ENCODE data around the gene DNAJC18. TPM values are rescaled to one million over a fixed set of nuclear protein-coding genes. Genes with fewer than 3 reads are reported as not detected.
"Not testable (repeated sequence)": the region's sequence is repeated elsewhere in the genome, so short reads cannot be mapped to it uniquely, and the experiment has no call there.

The DNAJC18 gene
- 4.6 TPM for total RNA-seq

DNA sequence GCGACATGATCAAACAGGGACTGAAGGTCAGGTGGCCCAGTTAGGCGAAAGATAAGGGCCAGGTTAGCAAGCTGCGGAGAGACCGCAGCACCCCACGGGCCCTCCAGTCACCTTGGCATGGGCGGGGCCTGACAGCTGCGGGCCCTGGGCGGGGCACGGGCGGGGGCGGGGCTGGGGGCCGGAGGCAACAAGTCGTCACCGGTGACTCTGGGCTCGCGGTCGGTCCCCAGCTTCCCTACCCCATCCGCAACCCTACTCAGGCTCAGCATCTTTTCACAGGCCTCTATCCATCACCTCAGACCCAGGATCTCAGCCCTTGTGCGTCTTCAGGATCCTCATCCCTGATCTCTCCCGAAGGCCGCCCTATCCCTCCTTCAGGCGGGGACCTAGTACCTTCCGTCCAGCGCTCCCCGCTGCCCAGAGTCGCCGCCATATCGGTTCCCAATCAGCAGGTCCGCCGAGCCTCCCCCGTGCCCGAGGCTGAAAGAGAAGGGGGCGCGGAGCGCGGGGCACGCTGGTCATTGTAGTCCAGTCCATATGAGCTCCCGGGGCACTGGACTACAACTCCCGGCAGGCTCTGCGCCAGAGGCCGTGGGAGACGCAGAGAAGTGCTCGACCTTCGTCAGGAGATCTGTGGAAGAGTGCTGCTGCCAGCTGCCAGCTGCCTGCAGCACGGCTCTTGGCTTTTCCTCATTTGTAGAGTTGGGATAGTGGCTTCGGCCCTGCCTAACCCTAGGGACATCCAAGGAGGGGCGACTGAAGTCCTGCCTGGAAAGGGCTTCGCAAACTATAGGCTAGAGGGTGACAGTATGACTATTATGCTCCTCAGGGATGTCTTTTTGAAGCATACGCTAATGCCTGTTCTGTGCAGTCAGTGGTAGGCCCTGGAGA, at the start of gene DNAJC18:
TSS of gene DNAJC18 (minus strand) at position 513 of the 891 bp plus-strand sequence. CDS start at position 433, 80 bp downstream.
- peak; percentile 65 to 91 (median 88) for DNase-seq (ENCODE audit: low read depth in 2 of 3, low spot score in 2 of 3)

DNA sequence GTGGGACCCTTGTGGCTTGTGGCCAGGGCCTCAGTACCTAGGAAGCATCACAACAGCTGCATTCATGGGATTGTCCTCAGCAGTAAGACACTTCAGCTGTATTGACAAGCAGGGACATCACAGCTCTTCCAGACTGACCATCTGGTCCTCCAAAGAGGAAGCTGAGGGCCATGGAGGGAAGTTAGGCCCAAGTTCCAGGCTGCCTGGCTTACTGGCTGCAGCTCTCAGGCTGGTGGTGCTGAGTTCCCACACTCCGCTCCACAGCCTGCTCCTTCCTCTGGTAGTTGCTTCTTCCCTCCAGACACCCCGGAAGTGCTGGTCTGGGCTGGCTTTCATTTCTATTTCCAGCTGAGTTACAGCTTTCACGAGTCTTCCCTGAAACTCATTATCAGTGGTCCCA, 48.9 kb upstream of the DNAJC18 start:
- no peak for DNase-seq (ENCODE audit: low read depth in 2 of 3, low spot score in 2 of 3)

DNA sequence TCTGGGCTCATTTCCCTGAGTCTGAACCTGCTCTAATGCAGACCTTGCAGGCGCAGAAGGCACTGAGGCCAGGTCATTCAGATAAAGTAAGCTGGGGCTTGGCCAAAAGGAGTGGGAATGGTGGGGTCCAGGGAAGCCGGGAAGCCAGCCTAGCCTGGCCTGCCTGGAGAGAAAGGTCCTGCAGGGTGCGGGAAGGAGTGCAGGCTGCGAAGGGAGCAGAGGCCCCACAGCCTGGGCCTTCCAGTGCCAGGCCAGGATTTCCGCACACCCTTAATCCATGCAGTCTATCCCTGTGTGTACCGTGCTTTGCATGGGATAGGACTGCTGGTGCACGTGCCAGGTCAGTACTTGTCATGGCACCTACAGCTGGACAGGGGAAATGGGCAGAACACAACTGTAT, 46.9 kb upstream of the DNAJC18 start:
- DNase-seq (ENCODE audit: low read depth in 2 of 3, low spot score in 2 of 3): no peak

DNA sequence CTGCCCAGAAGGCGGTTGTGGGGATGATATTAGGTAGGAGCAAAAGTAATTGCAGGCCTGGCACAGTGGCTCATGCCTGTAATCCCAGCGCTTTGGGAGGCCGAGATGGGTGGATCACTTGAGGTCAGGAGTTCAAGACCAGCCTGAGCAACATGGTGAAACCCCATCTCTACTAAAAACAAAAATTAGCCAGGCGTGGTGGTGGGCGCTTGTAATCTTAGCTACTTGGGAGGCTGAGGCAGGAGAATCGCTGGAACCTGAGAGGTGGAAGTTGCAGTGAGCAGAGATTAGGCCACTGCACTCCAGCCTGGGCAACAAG, 43.5 kb upstream of the DNAJC18 start:
- DNase-seq (ENCODE audit: low read depth in 2 of 3, low spot score in 2 of 3): not testable (repeated sequence)

DNA sequence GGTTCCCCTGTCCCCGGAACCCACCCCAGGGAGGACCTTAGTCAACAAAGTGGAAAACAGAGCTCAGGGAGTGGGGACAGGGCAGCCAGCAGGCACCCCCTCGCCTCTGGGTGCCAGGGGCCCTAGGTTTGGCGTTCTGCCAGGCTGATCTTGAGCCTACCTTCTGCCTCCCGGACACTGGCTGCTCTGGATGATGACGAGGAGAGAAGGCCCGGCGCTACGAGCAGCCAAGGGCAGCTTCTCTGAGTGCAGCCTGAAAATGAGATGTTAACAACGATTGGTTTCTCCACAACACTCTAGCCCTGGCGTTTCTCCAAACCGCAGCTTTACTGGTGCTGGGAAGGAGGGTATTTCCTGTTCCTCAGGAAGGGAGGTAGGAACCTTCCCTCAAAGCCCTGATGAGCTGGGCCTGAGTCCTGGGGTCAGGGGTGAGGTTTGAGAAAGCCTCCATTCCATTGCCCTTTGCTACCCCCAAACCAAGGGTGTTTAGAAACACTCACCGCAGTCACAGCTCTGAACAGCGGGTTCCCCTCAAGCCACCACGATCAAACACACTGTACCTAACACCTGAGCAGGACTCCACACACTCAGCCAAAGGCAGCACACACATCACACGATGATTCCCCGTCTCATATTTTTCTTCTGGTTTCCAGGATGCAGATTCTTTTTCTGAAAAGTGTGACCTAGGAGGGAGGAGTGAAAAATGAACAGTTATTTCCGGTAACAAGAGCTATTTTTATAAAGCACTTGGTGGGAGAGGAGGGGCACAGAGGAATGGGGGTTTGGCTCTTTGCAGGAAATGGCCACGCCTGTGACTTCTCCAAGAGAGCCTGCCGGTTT, 42.9 kb upstream of the DNAJC18 start, which contains the start of gene STING1:
TSS of gene STING1 (minus strand) at position 709 of the 840 bp plus-strand sequence. CDS start 1,054 bp downstream, outside the sequence.
- peak in 2 of 3 donors; percentile 84 to 90 for DNase-seq (ENCODE audit: low read depth in 2 of 3, low spot score in 2 of 3)

DNA sequence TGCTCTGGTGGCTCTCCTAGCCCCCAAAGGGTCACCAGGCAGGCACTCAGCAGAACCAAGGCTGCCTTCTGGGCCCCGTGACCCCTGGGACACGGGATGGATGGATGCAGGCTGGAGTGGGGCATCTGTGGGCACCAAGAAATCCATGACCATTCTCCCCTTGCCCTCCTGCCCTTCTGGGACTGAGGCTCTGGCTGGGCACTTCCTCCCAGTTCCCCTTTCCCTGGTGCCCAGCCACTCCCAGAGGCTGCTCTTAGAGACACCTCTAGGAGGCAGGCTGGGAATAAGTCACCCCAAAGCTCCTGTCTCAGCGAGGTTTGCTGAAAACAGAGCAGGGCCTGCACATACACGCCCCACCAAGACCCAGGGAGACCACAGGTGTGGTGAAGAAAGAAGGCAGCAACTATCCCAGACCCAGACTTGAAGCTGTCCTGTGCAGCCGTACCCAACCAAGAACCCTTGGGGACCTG, 42.3 kb upstream of the DNAJC18 start:
- peak in 1 of 3 donors; percentile 26 for DNase-seq (ENCODE audit: low read depth in 2 of 3, low spot score in 2 of 3)

DNA sequence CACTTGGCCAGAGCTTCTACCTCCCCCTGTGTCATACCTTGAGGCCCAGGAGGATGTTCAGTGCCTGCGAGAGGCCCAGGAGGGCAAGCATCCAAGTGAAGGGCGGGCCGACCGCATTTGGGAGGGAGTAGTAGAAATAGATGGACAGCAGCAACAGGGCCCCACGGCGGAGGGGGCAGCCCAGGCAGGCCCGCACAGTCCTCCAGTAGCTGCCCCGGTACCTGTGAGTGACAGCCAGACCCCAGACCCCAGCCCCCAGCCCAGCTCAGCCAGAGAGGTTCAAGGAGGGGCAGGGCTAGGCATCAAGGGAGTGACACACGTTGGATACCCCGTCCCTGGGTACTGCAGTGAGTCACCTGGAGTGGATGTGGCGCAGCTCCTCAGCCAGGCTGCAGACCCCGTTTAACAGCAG, 41.8 kb upstream of the DNAJC18 start:
- peak in 1 of 3 donors; percentile 37 for DNase-seq (ENCODE audit: low read depth in 2 of 3, low spot score in 2 of 3)

DNA sequence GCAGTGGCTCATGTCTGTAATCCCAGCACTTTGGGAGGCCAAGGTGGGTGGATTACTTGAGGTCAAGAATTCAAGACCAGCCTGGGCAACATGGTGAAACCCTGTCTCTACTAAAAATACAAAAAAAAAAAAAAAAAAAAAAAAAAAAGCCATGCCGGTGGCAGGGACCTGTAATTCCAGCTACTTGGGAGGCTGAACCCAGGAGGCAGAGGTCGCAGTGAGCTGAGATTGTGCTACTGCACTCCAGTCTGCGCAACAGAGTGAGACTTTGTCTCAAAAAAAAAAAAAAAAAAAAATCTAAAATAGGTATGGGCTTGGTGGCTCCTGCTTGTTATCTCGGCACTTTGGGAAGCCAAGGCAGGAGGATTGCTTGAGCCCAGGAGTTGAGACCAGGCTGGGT, 40.4 kb upstream of the DNAJC18 start:
- DNase-seq (ENCODE audit: low read depth in 2 of 3, low spot score in 2 of 3): not testable (repeated sequence)

DNA sequence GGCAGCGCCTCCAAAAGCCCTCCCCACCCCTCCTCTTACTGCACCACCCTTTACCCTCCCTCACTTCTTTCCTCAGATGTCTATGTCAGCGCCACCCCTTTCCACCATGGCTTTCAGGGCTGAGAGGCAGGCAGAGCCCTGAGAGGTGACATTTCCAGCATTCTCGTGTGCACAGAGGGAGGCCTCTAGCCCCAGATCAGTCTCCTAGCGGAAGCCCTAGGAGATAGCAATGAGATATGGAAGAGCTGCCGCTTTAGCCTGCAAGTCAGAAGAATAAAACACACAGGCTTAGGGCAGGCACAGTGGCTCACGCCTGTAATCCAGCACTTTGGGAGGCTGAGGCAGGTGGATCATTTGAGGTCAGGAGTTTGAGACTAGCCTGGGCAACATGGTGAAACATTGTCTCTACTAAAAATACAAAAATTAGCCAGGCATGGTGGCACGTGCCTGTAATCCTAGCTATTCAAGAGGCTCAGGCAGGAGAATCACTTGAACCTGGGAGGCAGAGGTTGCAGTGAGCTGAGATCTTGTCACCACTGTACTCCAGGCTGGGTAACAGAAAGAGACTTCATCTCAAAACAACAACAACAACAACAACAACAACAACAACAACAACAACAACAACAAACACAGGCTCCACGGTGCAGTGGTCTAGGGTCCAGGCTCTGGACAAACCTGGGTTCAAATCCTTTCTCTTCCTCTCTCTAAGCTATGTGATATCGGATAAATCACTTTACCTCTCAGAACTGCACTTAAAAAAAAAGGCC, 39.5 kb upstream of the DNAJC18 start:
- DNase-seq (ENCODE audit: low read depth in 2 of 3, low spot score in 2 of 3): not testable (repeated sequence)

DNA sequence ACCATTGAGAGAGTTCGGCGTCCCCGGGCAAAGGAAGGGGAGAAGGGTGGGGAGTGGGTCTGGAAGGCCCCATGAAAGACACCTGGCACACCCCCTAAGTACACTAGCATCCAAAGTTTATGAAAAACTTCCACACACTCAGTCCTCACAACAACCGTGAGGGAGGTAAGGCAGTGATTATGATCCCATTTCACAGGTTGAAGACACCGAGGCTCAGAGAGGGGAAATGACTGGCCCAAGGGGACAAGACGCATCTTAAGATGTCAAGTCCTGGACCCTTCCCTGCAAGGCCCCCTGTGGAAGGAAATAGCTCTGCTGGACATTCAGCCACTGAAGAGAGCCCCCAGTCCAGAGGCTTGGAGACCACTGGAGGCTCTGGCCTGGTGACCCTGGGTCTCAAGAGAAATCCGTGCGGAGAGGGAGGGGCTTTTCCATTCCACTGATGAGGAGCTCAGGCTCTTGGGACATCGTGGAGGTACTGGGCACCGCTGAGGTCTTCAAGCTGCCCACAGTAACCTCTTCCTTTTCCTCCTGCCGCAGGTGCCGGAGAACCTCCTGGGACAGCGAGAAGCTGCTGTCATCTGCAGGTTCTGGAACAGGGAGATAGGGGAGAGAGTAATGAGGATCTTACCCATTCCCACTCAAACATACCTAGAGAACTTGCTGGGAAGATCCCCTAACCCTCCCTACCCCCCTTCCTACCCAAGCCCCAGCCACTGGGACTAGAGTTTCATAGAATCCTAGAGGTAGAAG, 36.7 kb upstream of the DNAJC18 start:
- peak in 2 of 3 donors; percentile 24 to 33 for DNase-seq (ENCODE audit: low read depth in 2 of 3, low spot score in 2 of 3)

DNA sequence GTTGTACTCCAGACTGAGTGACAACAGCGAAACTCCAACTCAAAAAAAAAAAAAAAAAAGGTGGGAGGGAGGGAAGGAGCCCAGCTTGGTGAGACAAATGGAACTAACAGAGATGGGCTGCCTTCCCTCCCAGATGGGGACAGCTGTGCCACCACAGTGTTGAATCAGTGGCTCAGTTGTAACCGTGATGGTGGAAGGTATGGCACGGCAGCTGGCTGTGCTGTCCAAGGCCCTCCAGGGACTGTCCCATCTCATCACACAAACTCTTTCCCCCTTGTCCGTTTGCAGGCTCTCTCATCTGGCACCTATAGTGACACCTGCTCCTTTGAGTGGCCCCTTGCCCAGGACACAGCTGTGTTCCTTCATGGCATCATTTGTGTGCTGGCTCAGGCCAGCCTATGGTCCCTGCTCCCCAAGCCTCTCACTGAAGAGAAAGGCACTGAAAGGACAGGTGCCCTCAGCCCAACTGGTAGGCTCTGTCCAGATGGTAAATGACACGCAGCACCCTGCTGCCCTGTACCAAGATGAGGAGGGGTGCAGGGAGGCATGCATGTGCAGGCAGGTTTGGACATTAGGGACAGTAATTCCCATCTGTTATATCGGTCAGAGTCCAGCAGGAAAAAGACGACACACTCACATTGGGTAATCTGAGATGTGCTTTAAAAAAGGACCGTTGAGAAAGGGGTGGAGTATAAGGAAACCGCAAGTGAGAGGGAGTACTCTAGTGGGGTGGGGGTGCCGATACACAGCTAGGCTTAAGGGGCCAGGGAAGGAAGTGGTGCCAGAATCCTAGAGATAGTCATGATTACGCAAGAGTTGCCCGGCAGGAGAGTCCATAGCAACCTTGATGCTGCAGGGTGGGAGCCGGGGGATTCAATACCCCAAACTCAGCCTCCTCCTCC, 35.8 kb upstream of the DNAJC18 start:
- peak in 2 of 3 donors; percentile 83 to 93 for DNase-seq (ENCODE audit: low read depth in 2 of 3, low spot score in 2 of 3)

DNA sequence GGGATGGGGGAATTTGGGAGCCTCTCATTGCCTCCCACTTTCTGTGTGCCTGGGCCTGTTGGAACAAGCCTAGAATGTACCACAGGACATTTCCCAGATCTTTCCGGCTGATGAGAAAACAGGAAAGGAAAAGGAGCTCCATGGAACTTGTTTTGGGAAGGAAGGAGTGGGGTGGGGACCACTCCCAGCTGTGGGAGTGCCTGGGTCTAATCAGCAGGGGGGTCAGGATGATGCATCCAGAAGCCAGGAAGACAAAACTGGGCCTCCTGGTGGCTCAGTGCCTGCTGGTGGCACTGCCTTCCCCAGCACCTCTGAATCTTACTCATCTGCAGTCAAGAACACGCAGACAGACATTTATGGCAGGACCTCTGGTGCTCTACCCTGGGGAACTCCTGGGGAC, 34.2 kb upstream of the DNAJC18 start:
- no peak for DNase-seq (ENCODE audit: low read depth in 2 of 3, low spot score in 2 of 3)

DNA sequence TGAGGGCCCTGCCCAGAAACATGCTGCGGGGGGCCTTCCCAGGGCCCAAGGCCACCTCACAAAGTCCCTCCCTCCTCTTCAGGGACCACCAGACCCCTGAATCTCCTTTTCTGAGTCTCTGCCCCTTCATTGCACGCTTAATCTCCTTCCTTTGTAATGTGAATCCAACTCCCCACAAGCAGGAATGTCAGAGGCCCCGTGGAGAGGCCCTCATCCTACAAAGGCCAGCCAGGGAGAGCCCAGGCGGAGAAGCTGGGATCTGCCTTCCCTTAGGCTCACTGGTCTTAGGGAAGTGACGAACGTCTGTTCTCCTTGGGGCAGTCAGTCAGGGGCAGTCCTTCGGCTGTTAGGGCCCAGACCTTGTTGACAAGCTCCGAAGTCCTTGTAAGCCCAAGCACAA, 33.8 kb upstream of the DNAJC18 start:
- DNase-seq (ENCODE audit: low read depth in 2 of 3, low spot score in 2 of 3): no peak

DNA sequence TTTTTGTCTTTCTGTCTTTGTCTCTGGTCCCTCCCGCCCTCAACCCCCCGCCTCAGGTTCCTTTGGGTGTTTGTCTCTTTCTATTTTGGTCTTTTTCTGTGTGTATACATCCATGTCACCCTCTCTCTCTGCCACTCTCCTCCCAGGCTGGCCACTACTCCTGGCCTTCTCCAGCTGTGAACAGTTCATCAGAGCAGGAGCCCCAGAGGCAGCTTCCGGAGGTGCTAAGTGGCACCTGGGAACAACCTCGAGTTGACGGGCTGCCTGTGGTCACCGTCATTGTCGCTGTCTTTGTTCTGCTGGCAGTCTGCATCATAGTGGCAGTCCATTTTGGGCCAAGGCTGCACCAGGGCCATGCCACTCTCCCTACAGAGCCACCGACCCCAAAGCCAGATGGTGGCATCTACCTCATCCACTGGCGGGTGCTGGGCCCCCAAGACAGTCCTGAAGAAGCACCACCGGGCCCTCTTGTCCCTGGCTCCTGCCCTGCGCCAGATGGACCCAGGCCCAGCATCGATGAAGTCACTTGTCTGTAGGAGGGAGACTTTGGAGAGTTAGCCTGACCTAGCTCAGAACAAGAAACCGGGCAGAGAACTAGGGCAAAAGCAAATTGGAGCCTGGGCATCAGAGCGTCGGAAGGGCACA, 33.2 kb upstream of the DNAJC18 start:
- DNase-seq (ENCODE audit: low read depth in 2 of 3, low spot score in 2 of 3): no peak

DNA sequence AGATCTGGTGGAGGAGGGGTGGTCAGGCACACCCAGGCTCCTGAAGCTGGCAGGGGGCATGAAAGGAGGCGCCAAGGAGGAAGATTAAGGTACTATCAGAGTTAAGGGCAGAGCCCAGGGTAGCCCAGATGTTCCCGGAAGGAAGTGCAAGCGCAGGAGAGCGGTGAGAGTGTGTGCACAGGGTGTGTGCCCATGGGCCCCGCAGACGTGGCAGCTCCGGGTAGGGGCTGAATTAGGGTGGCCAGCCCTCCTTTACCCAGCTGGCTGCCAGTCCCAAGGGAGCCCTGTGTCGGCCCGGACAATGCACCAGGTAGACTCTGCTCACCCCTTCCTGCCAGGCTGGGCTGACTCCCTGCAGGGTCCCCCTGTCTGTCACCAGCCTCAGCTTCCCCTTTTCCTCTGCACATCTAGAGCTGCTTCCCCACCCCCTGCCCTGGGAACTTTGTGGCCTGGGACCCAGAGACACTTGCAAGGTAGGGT, 31.5 kb upstream of the DNAJC18 start, which contains the start of gene SMIM33:
TSS of gene SMIM33 (plus strand) at position 184 of the 480 bp plus-strand sequence. CDS start at position 302, 118 bp downstream.
- peak in 2 of 3 donors; percentile 43 to 53 for DNase-seq (ENCODE audit: low read depth in 2 of 3, low spot score in 2 of 3)

DNA sequence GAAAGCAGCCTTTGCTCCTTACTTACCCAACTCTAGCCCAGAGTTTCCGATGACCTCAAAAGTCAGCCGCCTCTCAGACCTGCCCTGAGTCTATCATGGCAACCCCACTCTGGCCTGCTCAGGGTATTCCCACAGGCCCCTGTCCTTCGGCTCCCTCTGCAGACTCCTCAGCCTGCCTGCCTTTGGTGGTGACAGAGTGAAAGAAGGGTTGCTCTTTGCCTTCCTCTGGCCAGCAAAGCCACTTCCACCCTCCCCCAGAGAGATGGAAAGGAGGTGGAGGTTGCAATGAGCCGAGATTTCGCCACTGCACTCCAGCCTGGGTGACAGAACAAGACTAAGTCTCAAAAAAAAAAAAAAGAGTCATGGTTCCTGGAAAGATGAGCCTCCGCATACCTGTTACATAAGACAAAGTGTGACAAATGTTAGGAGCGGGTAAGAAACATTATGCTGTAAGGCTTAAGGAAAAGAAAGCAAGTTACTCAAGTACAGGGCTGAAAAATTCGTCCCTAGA, 29.2 kb upstream of the DNAJC18 start:
- peak in 1 of 3 donors; percentile 18 for DNase-seq (ENCODE audit: low read depth in 2 of 3, low spot score in 2 of 3)

DNA sequence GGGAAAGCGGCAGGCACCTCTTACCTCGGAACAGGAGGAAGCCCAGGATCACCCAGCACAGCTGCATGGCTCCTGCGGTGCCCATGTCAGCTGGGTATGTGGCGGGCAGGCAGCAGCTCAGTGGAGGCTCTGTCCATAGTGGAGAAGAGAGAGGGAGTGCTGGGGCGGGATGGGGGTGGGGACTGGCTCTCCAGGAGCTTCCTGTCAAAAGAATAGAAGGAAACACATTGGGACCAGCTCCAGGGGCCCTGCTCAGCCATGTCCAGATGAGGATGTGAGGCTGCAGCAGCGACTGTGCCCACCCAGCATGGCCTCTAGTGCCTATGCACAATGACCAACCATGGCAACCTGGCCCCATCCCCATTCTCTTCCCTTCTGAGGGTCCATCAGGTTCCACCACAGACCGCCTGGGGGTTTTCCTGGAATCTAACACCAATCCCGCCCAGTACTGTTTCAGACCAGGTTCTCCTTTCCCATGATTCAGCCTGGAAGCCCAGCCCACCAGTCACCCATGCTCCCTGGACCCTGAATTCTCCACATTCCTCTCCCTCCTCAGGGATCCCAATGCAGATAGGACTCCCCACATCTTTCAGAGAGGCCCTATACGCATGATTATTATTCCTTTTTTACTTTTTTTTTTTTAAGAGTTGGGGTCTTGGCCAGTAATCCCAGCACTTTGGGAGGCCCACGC, 23.4 kb upstream of the DNAJC18 start, which contains the start of gene ECSCR:
TSS of gene ECSCR (minus strand) at position 158 of the 691 bp plus-strand sequence. CDS start at position 85, 73 bp downstream.
- DNase-seq (ENCODE audit: low read depth in 2 of 3, low spot score in 2 of 3): no peak
